Right atrium auricular region (tissue), 2 donors: Measurements from ENCODE around the gene SLC25A25. TPM values are rescaled to one million over a fixed set of nuclear protein-coding genes. Genes with fewer than 3 reads are reported as not detected.

ENCODE experiments used
- DNase-seq: peaks from one replicate; pipeline ENCODE4 v3.0.0-alpha.2; 2019; ENCODE audit warnings: low spot score
- H3K27ac ChIP-seq, 2 donors: fragments of 200-600 bp; sonication (generic); 1 replicate in 1 of 2; 2 replicates in 1 of 2; pipeline ENCODE4 v1.5.1; 2016 to 2019
- H3K27me3 ChIP-seq, 2 donors: fragments of 200-600 bp; sonication (generic); one replicate each; pipeline versions ENCODE4 v1.5.1 to v1.6.0; 2017 to 2019
- H3K36me3 ChIP-seq: fragments of 200-600 bp; sonication (generic); one replicate; pipeline ENCODE4 v1.5.1; 2016
- H3K4me1 ChIP-seq, 2 donors: fragments of 200-600 bp; sonication (generic); one replicate each; pipeline versions ENCODE4 v1.5.1 to v1.6.0; 2017 to 2019
- H3K4me3 ChIP-seq, 2 donors: fragments of 200-600 bp; sonication (generic); 1 replicate in 1 of 2; 2 replicates in 1 of 2; pipeline ENCODE4 v1.5.1; 2017 to 2019; ENCODE audit warnings: mild to moderate bottlenecking in 1 of 2, moderate library complexity in 1 of 2
- H3K9me3 ChIP-seq, 2 donors: fragments of 200-600 bp; sonication (generic); one replicate each; pipeline ENCODE4 v1.5.1; 2019
- CTCF ChIP-seq, 2 donors: fragments of 200-600 bp; sonication (generic); IDR thresholded peaks; one replicate each; pipeline ENCODE4 v1.5.1; 2019; ENCODE audit warnings: antibody characterized with exemption in 2 of 2
- total RNA-seq, 2 donors: library from RNA; depleted of rRNA; stranded (reverse); fragments of >200 nt; gene quantifications; one replicate each; pipeline ENCODE4 v1.1.0, GENCODE V29; 2016

The SLC25A25 gene
- total RNA-seq, 2 donors from 2014 or later, result 8.2 to 11.8 TPM

GRCh38 chr9:128139621-128140020, 71.6 kb downstream of the SLC25A25 start:
- no peak for DNase-seq
- no peak overlapping the region for H3K27ac ChIP-seq
- H3K27me3 ChIP-seq, result no peaks in the 10 kb centered on the region
- no peaks in the 10 kb centered on the region for H3K36me3 ChIP-seq
- no peak for TF ChIP-seq CTCF (IDR thresholded peaks at IDR 0.05)
- H3K4me3 ChIP-seq, result no peak overlapping the region
- no peaks in the 10 kb centered on the region for H3K9me3 ChIP-seq
- no peaks in the 10 kb centered on the region for H3K4me1 ChIP-seq

- DNase-seq, result no peak
- H3K36me3 ChIP-seq, result no peaks in the 10 kb centered on the region
- no peak overlapping the region for H3K27ac ChIP-seq
- H3K4me3 ChIP-seq, result no peak overlapping the region
- H3K27me3 ChIP-seq, result no peaks in the 10 kb centered on the region
- no peak for TF ChIP-seq CTCF (IDR thresholded peaks at IDR 0.05)
- H3K9me3 ChIP-seq, result no peaks in the 10 kb centered on the region
- H3K4me1 ChIP-seq, result no peaks in the 10 kb centered on the region
These were observed 73.6 kb downstream of the SLC25A25 start for GRCh38 chr9:128141604-128142003.

GRCh38 chr9:128142061-128142460, 74.0 kb downstream of the SLC25A25 start:
- no peaks in the 10 kb centered on the region for H3K27me3 ChIP-seq

GRCh38 chr9:128142596-128142995, 74.6 kb downstream of the SLC25A25 start:
- no peaks in the 10 kb centered on the region for H3K36me3 ChIP-seq
- no peak for DNase-seq
- no peaks in the 10 kb centered on the region for H3K4me1 ChIP-seq
- H3K27me3 ChIP-seq, result no peaks in the 10 kb centered on the region
- H3K4me3 ChIP-seq, result no peak overlapping the region
- H3K27ac ChIP-seq, result no peak overlapping the region
- no peaks in the 10 kb centered on the region for H3K9me3 ChIP-seq
- TF ChIP-seq CTCF (IDR thresholded peaks at IDR 0.05), result no peak

More at GRCh38 chr9:128142061-128142460, 74.0 kb downstream of the SLC25A25 start:
- Histone ChIP-seq H3K36me3 (no peaks in the 10 kb centered on the region), H3K4me3 (no peak overlapping the region), H3K27ac (no peak overlapping the region), H3K9me3 (no peaks in the 10 kb centered on the region), H3K4me1 (no peaks in the 10 kb centered on the region)
- no peak for TF ChIP-seq CTCF (IDR thresholded peaks at IDR 0.05)
- no peak for DNase-seq

GRCh38 chr9:128143525-128144238, 75.7 kb downstream of the SLC25A25 start:
- TF ChIP-seq CTCF (IDR thresholded peaks at IDR 0.05), result no peak
- no peak overlapping the region for H3K27ac ChIP-seq

More at GRCh38 chr9:128143525-128144238, 75.7 kb downstream of the SLC25A25 start:
- Histone ChIP-seq H3K9me3 (no peaks in the 10 kb centered on the region), H3K36me3 (no peaks in the 10 kb centered on the region), H3K27me3 (no peaks in the 10 kb centered on the region), H3K4me3 (no peak overlapping the region), H3K4me1 (peaks cover 0 to 1% of the 10 kb centered on the region in 2 donors)
- DNase-seq, result no peak
